ENCODE measurements around the gene FCAR.
"Not testable (repeated sequence)": the region's sequence is repeated elsewhere in the genome, so short reads cannot be mapped to it uniquely, and the experiment has no call there.

FCAR gene

GRCh38 chr19:54906819-54907218, 32.8 kb downstream of the FCAR start:
- no peaks in the 10 kb centered on the region for H3K9me3 ChIP-seq (ENCODE audit: control insufficient read depth in 2 of 2, low read length in 2 of 2)

DNA sequence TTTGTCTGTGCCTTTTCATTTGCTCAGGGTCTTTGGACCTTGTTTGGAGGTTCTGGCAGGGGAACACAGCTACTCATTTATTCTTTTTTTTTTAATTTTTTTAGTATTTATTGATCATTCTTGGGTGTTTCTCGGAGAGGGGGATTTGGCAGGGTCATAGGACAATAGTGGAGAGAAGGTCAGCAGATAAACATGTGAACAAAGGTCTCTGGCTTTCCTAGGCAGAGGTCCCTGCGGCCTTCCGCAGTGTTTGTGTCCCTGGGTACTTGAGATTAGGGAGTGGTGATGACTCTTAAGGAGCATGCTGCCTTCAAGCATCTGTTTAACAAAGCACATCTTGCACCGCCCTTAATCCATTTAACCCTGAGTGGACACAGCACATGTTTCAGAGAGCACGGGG, 33.9 kb downstream of the FCAR start:
- H3K9me3 ChIP-seq (ENCODE audit: control insufficient read depth in 2 of 2, low read length in 2 of 2); H3K27me3 ChIP-seq (ENCODE audit: control insufficient read depth in 1 of 2, insufficient read depth in 2 of 2, low read length in 2 of 2); H3K36me3 ChIP-seq (ENCODE audit: control insufficient read depth in 2 of 2, insufficient read depth in 2 of 2, low read length in 2 of 2); H3K4me1 ChIP-seq (ENCODE audit: control insufficient read depth, insufficient read depth, low read length); H3K4me3 ChIP-seq (ENCODE audit: low read length in 2 of 2); H3K27ac ChIP-seq (ENCODE audit: low read length); H3K9ac ChIP-seq (ENCODE audit: low read length in 2 of 2): not testable (repeated sequence)

More at GRCh38 chr19:54906819-54907218, 32.8 kb downstream of the FCAR start:
- Histone ChIP-seq H3K9ac (ENCODE audit: low read length in 2 of 2) (no peak overlapping the region), H3K27ac (ENCODE audit: low read length) (no peak overlapping the region), H3K4me3 (ENCODE audit: low read length in 2 of 2) (no peak overlapping the region), H3K4me1 (ENCODE audit: control insufficient read depth, insufficient read depth, low read length) (no peaks in the 10 kb centered on the region), H3K36me3 (ENCODE audit: control insufficient read depth in 2 of 2, insufficient read depth in 2 of 2, low read length in 2 of 2) (no peaks in the 10 kb centered on the region), H3K27me3 (ENCODE audit: control insufficient read depth in 1 of 2, insufficient read depth in 2 of 2, low read length in 2 of 2) (peaks cover 0 to 2% of the 10 kb centered on the region in 2 donors)

DNA sequence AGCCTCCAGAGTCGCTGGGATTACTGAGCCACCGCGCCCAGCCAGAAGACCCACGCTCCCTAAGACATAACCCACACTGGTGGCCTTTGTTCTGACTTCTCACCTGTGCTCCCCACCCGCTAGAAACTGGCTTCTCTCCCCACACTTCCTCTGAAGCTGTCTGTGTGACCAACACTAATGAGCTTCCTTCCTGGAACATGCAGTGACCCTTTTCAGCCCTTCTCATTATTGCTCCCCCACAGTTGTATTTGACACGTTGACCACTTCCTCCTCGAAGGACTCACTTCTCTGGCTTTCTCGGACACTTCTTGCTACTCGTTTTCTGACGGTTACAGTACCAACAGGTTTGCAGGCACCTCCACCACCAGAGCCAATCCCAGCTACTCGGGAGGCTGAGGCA, 42.8 kb downstream of the FCAR start:
- H3K36me3 ChIP-seq (ENCODE audit: control insufficient read depth in 2 of 2, insufficient read depth in 2 of 2, low read length in 2 of 2): no peaks in the 10 kb centered on the region
- H3K4me1 ChIP-seq (ENCODE audit: control insufficient read depth, insufficient read depth, low read length): no peaks in the 10 kb centered on the region
- peaks cover 0 to 4% of the 10 kb centered on the region in 2 donors for H3K27me3 ChIP-seq (ENCODE audit: control insufficient read depth in 1 of 2, insufficient read depth in 2 of 2, low read length in 2 of 2)
- H3K4me3 ChIP-seq (ENCODE audit: low read length in 2 of 2): no peak overlapping the region
- no peaks in the 10 kb centered on the region for H3K9me3 ChIP-seq (ENCODE audit: control insufficient read depth in 2 of 2, low read length in 2 of 2)
- H3K9ac ChIP-seq (ENCODE audit: low read length in 2 of 2): no peak overlapping the region
- H3K27ac ChIP-seq (ENCODE audit: low read length): no peak overlapping the region

DNA sequence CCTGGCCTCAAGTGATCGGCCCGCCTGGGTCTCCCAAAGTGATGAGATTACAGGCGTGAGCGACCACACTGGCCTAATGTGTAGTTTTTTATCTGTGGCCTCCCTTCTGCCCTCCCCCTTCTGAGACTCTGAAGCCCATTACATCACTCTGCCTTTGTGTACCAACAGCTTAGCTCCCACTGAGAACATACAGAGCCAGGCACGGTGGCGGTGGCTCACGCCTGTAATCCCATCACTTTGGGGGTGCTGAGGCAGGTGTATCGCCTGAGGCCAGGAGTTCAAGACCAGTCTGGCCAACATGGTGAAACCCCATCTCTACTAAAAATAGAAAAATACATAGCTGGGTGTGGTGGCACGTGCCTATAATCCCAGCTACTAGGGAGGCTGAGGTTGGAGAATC, 44.5 kb downstream of the FCAR start:
- Histone ChIP-seq H3K4me1 (ENCODE audit: control insufficient read depth, insufficient read depth, low read length) (no peaks in the 10 kb centered on the region), H3K9me3 (ENCODE audit: control insufficient read depth in 2 of 2, low read length in 2 of 2) (no peaks in the 10 kb centered on the region), H3K27me3 (ENCODE audit: control insufficient read depth in 1 of 2, insufficient read depth in 2 of 2, low read length in 2 of 2) (peaks cover 0 to 4% of the 10 kb centered on the region in 2 donors), H3K36me3 (ENCODE audit: control insufficient read depth in 2 of 2, insufficient read depth in 2 of 2, low read length in 2 of 2) (no peaks in the 10 kb centered on the region), H3K9ac (ENCODE audit: low read length in 2 of 2) (no peak overlapping the region), H3K4me3 (ENCODE audit: low read length in 2 of 2) (no peak overlapping the region), H3K27ac (ENCODE audit: low read length) (no peak overlapping the region)

DNA sequence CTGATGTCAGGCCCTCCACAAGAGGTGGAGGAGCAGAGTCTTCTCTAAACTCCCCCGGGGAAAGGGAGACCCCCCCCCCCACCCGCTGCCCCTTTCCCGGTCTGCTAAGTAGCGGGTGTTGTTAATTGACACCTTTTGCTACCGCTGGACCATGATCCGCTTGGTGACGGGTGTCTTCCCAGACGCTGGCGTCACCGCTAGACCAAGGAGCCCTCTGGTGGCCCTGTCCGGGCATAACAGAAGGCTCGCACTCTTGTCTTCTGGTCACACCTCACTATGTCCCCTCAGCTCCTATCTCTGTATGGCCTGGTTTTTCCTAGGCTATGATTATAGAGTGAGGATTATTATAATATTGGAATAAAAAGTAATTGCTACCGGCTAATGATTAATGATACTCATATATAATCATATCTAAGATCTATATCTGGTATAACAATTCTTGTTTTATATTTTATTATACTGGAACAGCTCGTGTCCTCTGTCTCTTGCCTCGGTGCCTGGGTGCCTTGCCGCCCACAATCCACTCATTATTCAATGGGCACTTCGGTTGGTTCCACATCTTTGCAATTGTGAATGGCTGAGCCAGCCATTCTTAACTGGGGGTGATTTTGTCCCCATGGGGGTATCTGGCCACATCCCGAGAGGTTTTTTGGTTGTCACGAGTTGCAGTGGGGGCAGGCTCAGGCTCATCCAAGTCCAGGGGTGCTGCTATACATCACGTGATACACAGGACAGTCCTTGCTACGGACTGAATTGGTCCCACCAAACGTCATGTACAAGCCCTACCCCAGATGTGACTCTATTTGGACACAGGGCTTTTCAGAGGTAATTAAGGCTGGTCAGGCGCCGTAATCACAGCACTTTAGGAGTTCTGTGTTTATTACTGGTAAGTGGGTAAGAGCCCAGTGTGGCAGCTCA, 45.9 kb downstream of the FCAR start:
- not testable (repeated sequence) for H3K36me3 ChIP-seq (ENCODE audit: control insufficient read depth in 2 of 2, insufficient read depth in 2 of 2, low read length in 2 of 2); H3K9me3 ChIP-seq (ENCODE audit: control insufficient read depth in 2 of 2, low read length in 2 of 2); H3K9ac ChIP-seq (ENCODE audit: low read length in 2 of 2); H3K27ac ChIP-seq (ENCODE audit: low read length); H3K4me3 ChIP-seq (ENCODE audit: low read length in 2 of 2); H3K27me3 ChIP-seq (ENCODE audit: control insufficient read depth in 1 of 2, insufficient read depth in 2 of 2, low read length in 2 of 2); H3K4me1 ChIP-seq (ENCODE audit: control insufficient read depth, insufficient read depth, low read length)

DNA sequence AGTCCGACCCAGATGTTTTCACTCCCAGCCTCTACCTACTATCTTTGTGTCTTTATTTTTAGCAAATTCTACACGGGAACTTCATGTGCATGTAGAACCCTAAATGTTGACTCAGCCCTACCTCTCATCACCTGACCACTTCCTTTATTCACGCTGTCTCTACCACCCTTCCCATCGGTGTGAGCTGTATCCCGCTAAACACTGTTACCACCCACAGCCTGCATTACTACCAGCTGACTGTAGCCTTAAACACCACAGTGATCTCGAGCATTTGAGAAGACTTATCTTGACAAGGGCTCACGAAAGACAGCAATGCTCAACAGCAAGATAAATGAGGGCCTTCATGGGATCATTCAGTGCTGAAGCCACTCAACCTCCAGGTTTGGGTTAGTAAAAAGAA, 47.0 kb downstream of the FCAR start:
- H3K4me1 ChIP-seq (ENCODE audit: control insufficient read depth, insufficient read depth, low read length): no peaks in the 10 kb centered on the region
- no peaks in the 10 kb centered on the region for H3K9me3 ChIP-seq (ENCODE audit: control insufficient read depth in 2 of 2, low read length in 2 of 2)
- H3K4me3 ChIP-seq (ENCODE audit: low read length in 2 of 2): no peak overlapping the region
- H3K9ac ChIP-seq (ENCODE audit: low read length in 2 of 2): no peak overlapping the region
- H3K27ac ChIP-seq (ENCODE audit: low read length): no peak overlapping the region
- no peaks in the 10 kb centered on the region for H3K36me3 ChIP-seq (ENCODE audit: control insufficient read depth in 2 of 2, insufficient read depth in 2 of 2, low read length in 2 of 2)
- peaks cover 0 to 4% of the 10 kb centered on the region in 2 donors for H3K27me3 ChIP-seq (ENCODE audit: control insufficient read depth in 1 of 2, insufficient read depth in 2 of 2, low read length in 2 of 2)

DNA sequence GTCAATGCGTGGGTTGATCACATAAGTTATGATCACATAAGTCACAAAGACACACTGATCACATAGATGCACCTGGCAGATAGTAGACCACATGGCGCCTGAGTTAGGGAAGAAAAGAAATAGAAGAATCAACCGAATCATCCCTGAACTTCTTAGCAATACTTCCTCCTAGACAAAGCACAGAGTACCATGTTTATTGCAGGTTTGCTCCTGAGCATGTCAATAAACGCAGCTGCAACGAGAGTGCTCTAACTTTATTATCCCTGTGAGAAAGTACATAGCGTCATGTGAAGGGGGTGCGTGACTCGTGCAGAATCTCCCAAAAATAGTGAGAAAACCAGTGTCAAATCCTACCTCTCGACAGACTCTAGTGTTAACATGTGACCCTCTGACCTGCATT, 49.2 kb downstream of the FCAR start:
- Histone ChIP-seq H3K36me3 (ENCODE audit: control insufficient read depth in 2 of 2, insufficient read depth in 2 of 2, low read length in 2 of 2) (no peaks in the 10 kb centered on the region), H3K4me3 (ENCODE audit: low read length in 2 of 2) (no peak overlapping the region), H3K27ac (ENCODE audit: low read length) (no peak overlapping the region), H3K4me1 (ENCODE audit: control insufficient read depth, insufficient read depth, low read length) (no peaks in the 10 kb centered on the region), H3K27me3 (ENCODE audit: control insufficient read depth in 1 of 2, insufficient read depth in 2 of 2, low read length in 2 of 2) (peaks cover 0 to 2% of the 10 kb centered on the region in 2 donors), H3K9ac (ENCODE audit: low read length in 2 of 2) (no peak overlapping the region), H3K9me3 (ENCODE audit: control insufficient read depth in 2 of 2, low read length in 2 of 2) (peaks cover 2 to 6% of the 10 kb centered on the region in 2 donors)

DNA sequence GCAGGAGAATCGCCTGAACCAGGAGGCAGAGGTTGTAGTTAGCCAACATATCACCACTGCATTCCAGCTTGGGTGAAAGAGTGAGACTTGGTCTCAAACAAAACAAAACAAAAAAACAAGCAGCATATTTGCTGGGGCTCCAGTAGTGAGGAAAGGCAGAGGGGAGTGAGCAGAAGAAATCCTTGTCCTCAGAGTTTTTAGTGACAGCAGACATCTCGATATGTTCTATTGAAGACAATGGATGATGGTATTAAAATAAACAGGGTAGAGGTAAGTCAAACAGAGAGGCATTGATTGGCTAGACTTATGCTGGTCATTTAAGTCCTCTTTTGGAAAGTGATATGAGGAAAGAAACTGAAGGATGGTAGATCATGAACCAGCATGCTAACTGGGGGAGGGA, 54.3 kb downstream of the FCAR start:
- no peaks in the 10 kb centered on the region for H3K27me3 ChIP-seq (ENCODE audit: control insufficient read depth in 1 of 2, insufficient read depth in 2 of 2, low read length in 2 of 2)

DNA sequence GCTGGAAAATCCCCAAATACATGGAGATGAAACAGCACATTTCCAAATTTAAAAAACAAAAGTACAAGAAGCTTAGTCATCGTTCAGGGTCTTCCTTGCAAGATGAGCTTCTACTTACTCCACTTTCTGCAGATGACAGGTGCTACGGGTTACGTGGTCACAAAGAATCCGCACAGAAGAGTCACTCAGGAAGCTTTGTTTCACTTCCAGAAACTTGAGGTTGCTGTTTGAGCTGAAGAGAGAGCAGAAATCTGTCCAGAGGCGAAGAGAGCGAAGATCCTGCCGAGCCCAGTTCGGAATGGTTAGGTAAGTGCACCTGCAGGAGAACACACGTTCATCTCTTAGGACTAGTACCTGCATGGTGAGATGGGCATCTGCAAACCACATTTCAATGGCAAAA, 63.9 kb downstream of the FCAR start:
- Histone ChIP-seq H3K9ac (ENCODE audit: low read length in 2 of 2) (no peak overlapping the region), H3K27me3 (ENCODE audit: control insufficient read depth in 1 of 2, insufficient read depth in 2 of 2, low read length in 2 of 2) (peaks cover 0 to 2% of the 10 kb centered on the region in 2 donors), H3K4me1 (ENCODE audit: control insufficient read depth, insufficient read depth, low read length) (no peaks in the 10 kb centered on the region), H3K9me3 (ENCODE audit: control insufficient read depth in 2 of 2, low read length in 2 of 2) (no peaks in the 10 kb centered on the region), H3K36me3 (ENCODE audit: control insufficient read depth in 2 of 2, insufficient read depth in 2 of 2, low read length in 2 of 2) (no peaks in the 10 kb centered on the region), H3K4me3 (ENCODE audit: low read length in 2 of 2) (no peak overlapping the region), H3K27ac (ENCODE audit: low read length) (no peak overlapping the region)

More for the DNA sequence above, 54.3 kb downstream of the FCAR start:
- H3K4me1 ChIP-seq (ENCODE audit: control insufficient read depth, insufficient read depth, low read length): no peaks in the 10 kb centered on the region
- no peaks in the 10 kb centered on the region for H3K36me3 ChIP-seq (ENCODE audit: control insufficient read depth in 2 of 2, insufficient read depth in 2 of 2, low read length in 2 of 2)
- H3K4me3 ChIP-seq (ENCODE audit: low read length in 2 of 2): no peak overlapping the region
- peaks cover 5 to 14% of the 10 kb centered on the region in 2 donors for H3K9me3 ChIP-seq (ENCODE audit: control insufficient read depth in 2 of 2, low read length in 2 of 2)
- no peak overlapping the region for H3K27ac ChIP-seq (ENCODE audit: low read length)
- no peak overlapping the region for H3K9ac ChIP-seq (ENCODE audit: low read length in 2 of 2)

DNA sequence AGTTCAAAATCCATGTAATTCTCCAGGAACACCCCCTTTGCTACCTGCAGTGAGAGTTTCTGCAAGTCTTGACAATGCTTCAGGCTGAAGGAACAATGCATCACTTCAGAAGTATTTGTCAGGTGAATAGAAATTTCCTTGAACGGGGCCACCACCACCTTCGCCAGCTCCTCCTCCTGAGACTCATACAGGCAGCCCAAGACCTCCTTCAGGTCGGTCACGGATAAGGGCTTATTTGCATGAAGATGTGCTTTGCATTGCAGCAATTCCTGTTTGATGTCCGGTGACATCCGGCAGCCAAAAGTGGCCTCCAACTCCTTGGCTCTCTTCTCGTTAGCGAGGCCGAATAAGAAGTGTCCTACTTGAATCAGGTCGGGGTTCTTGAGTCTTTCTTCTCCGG, 64.9 kb downstream of the FCAR start:
- no peak overlapping the region for H3K27ac ChIP-seq (ENCODE audit: low read length)
- H3K27me3 ChIP-seq (ENCODE audit: control insufficient read depth in 1 of 2, insufficient read depth in 2 of 2, low read length in 2 of 2): peaks cover 0 to 2% of the 10 kb centered on the region in 2 donors
- H3K9ac ChIP-seq (ENCODE audit: low read length in 2 of 2): no peak overlapping the region
- H3K9me3 ChIP-seq (ENCODE audit: control insufficient read depth in 2 of 2, low read length in 2 of 2): no peaks in the 10 kb centered on the region
- no peaks in the 10 kb centered on the region for H3K4me1 ChIP-seq (ENCODE audit: control insufficient read depth, insufficient read depth, low read length)
- H3K36me3 ChIP-seq (ENCODE audit: control insufficient read depth in 2 of 2, insufficient read depth in 2 of 2, low read length in 2 of 2): no peaks in the 10 kb centered on the region
- H3K4me3 ChIP-seq (ENCODE audit: low read length in 2 of 2): no peak overlapping the region

- H3K27me3 ChIP-seq (ENCODE audit: control insufficient read depth in 1 of 2, insufficient read depth in 2 of 2, low read length in 2 of 2); H3K4me3 ChIP-seq (ENCODE audit: low read length in 2 of 2); H3K27ac ChIP-seq (ENCODE audit: low read length); H3K9ac ChIP-seq (ENCODE audit: low read length in 2 of 2); H3K9me3 ChIP-seq (ENCODE audit: control insufficient read depth in 2 of 2, low read length in 2 of 2); H3K4me1 ChIP-seq (ENCODE audit: control insufficient read depth, insufficient read depth, low read length); H3K36me3 ChIP-seq (ENCODE audit: control insufficient read depth in 2 of 2, insufficient read depth in 2 of 2, low read length in 2 of 2): not testable (repeated sequence)
Observed at GRCh38 chr19:54939538-54939937, 65.5 kb downstream of the FCAR start.

All from stomach smooth muscle (tissue), 2 donors.